NCI-H187 (cell line): ENCODE data around the gene TMEM59L.
A peak's percentile ranks its signal among the peaks of the same experiment; 100 is the strongest.
"Not testable (repeated sequence)": the region's sequence is repeated elsewhere in the genome, so short reads cannot be mapped to it uniquely, and the experiment has no call there.

Experiments
- DNase-seq, 2 experiments: peaks; one replicate each; lab custom pipeline; 2025; lab: John Stamatoyannopoulos, UW

The TMEM59L gene

DNA sequence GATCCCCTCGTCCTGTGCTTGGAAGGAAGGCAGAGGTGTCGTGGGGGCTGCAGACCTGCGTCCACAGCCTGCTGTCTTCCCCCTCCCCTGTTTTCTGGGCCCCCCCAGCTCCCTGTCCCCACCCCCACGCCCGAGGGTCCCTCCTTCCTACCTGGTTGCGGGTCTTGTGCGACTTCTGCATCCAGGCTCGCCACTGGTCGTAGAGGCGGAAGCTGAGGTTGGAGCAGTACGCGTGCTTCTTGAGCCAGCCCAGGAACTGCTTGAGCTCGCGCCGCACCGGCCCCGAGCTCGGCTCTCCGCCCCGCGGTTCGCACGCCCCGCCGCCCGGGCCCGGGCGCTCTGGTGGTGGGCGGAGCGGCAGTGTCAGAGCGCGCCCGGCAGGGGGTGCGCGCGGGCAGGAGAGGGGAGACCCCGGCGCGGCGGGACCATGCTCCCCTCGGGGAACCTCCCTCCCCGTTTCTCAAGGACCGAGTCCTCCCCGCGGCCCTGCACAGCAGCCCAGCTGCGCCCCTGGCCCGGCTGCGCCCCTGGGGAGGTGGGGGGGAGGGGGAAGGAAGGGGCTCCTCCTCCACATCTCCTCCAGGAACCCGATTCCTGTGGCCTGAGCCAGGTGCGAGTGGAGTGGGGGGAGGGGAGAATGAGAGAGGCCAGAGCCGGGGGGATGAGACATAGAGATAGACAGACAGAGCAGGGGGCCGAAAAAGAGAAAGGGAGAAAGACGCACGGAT, 18.4 kb upstream of the TMEM59L start:
- peak in 1 of 2 experiments; percentile 11 for DNase-seq

GRCh38 chr19:18594824-18595373, 17.8 kb upstream of the TMEM59L start:
- no peak for DNase-seq

DNA sequence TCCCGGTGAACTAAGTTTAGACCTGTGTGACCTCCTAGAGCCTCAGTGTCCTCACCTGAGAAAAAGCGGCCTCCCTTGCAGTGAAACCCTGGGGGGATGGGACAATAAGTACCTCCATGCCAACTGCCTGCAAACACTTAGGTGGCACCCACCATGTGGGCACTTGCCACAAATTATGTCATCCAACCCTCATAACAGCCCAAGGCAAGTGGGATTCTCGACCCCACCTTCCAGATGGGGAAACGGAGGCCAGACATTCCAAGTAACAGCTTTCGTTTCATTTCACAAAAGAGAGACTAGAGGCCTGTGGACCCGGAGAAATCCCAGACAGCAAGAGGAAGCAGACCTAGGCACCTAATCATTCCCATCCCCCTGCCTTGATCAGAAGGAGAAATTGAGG, 17.2 kb upstream of the TMEM59L start:
- DNase-seq: no peak

GRCh38 chr19:18596752-18597157, 15.9 kb upstream of the TMEM59L start:
- DNase-seq: peak in 1 of 2 experiments; percentile 1

- DNase-seq: no peak
Measured at GRCh38 chr19:18597809-18598660, 14.6 kb upstream of the TMEM59L start.

DNA sequence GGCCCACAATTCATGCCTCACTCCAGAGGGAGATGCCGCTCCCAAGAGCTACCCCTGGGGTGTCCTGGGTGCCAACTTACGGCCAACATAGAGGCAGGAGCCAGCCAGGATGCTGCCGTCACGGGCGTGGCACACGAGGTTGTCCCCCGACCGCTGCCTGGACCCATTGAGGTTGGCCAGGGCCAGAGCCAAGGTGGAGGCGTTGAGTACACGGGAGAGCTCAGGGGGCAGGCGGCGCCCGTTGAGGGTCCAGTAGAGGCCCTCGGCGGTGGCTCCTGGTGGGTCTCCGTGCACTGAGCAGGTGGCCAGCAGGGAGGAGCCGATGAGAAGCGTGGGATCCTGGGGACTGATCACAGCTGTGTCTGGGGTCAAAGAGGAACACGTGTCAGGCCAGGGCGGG, 13.2 kb upstream of the TMEM59L start:
- no peak for DNase-seq

GRCh38 chr19:18600692-18601397, 11.8 kb upstream of the TMEM59L start:
- not testable (repeated sequence) for DNase-seq

DNA sequence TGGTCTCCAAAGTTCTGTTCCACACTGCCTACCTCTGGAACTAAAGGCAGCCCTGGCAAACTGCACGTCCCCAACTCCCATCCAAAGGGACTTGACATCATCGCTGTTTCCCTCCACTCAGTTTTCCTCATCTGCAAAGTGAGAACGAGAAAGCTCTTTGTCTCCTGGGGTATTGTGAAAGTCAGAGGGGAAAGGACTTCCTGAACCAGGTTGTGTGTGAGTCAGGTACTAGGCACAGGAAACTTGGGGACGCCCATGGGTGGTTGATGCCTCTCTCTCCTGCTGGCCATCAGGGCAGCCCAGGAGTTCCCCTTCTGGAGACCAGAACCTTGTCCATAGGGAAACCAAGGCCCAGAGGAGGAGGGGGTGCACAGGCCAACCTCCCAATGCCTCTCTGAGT, 10.8 kb upstream of the TMEM59L start:
- DNase-seq: no peak

DNA sequence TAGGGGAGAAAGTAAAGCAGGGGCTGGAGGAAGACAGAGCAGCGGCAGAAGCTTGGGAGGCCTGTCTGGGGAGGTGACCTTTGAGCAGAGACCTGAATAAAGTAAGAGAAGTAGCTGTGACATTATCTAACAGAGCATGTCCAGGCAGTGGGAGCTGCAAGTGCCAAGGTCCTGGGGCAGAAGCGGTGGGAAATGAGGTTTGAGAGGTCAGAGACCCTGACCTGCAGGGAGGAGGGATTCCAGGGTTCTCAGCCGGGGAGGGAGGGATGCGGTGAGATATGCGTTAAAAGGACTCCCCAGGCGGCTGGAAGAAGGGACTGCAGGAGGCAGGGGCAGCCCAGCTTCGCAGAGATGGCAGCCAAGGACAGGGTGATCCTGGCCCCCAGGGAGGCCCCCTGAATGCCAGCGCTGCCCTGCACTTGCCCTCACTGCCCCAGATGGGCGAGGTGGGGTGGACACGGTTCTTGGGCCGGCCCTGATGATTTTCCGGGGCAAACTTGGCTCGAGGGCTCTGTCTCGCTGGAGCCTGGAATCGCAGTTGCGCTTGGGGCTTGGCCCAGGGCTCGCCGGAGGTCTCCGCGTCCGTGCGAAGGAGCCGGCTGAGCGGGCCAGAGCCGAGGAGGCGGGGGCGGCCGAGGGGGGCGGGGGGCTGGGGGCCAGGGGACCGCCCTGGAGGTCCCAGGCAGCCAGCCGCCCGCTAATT, 9.3 kb upstream of the TMEM59L start:
- DNase-seq: no peak

- no peak for DNase-seq
Measured at GRCh38 chr19:18603958-18604819, 8.5 kb upstream of the TMEM59L start.

GRCh38 chr19:18604820-18605159, 7.9 kb upstream of the TMEM59L start:
- no peak for DNase-seq

GRCh38 chr19:18605196-18605545, 7.5 kb upstream of the TMEM59L start:
- DNase-seq: no peak

- no peak for DNase-seq
Measured at GRCh38 chr19:18605546-18606280, 7.0 kb upstream of the TMEM59L start.

DNA sequence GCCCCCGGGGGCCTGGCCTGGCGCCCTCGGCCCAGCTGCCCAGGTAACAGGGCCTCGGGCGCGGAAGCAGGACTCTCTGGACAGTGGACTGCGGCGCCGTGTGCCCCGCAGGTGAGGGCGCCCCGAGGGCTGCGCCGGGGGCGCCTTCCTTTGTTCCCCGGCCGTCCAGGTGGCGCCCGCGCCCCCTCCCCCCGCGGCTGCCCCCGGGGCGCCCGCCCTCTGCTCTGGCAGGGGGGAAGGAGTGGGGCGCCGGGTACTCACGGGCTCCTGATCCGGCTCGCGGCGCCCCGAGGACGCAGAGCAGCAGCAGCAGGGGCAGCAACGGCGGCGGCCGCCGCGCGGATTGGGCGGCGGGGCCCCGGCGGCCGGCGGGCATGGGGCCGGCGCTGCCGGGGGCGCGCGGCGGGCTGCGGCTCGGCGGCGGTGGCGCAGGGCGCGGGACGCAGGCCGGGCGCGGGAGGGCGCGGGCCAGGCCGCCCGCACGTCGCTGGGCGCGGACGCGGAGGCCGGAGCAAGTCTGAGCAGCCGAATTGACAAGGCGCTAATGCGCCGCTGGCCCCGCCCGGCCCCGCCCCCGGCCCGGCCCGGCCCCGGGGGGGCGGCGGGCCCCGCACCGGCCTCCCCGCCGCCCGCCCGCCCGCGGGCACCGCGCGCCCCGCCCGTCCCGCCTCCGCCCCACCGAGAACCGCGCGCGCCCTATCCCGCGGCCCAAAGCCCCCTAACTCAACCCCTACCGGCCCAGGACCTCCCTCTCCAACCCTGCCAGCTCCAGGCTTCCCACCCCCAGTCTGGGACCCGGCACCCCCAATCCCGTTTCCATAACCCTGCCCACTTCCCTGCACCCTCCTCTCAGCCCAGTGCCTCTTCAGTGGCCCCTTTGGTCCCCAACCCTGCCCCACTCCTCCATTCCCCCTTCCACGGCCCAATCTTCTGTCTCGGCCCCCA, 6.1 kb upstream of the TMEM59L start, which contains the start of gene CRLF1:
TSS of gene CRLF1 (minus strand) at position 519 of the 945 bp plus-strand sequence. CDS start at position 376, 143 bp downstream.
- no peak for DNase-seq

DNA sequence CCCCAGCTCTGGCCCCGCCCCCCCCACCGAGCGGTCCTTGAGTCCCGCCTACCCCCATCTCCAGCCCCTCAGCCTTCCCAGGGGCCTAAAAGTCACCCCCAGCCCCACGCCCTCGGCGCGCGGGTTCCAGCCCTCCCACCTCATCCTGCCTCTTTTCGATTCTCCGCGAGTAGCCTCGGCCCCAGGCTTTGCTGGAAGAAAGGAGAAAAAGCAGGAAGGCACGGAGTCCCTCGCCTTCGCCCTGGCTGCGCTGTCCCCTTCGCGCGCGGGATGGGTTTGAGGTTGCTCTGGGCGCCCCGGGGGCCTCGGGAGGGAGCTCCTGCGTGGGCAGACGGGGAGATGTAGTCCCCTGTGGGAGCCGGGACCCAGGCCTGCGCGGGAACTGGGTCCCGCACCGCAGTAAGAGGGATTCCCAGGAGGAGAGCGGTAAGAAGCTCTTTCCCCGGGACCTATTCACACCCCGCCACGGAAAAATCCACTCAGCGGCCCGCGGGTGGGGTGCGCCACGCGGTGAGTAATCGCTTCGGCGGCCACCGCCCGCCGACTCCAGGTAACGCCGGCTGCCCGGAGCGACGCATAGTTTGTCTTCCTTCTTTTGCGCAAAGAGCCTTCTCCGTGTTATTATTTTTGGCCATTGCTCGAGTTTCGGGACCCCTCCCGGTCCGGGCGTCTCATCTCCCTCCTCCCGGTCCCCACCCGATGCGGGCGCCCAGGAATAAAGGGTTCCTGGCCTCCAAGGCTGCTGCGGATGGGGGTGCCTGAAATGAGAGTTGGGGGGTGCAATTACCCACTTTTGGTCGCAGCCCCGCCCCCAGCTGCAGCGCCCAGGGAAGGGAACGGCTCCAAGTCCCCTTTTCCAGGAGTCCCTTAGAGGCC, 5.2 kb upstream of the TMEM59L start:
- DNase-seq: no peak

- no peak for DNase-seq
Measured at GRCh38 chr19:18608102-18608804, 4.4 kb upstream of the TMEM59L start.
